GM10248 (cell line): ENCODE measurements around the gene PRRG1.
"Not testable (repeated sequence)": the region's sequence is repeated elsewhere in the genome, so short reads cannot be mapped to it uniquely, and the experiment has no call there.

Experiments used
- CTCF ChIA-PET: fragments of 300-600 bp; sonication (Branson Sonifier 250); formaldehyde crosslinking; extraction: SDS; loops from one replicate; lab custom pipeline; 2021; ENCODE audit warnings: antibody characterized with exemption; lab: Yijun Ruan, JAX
- POLR2A ChIA-PET: fragments of 350-650 bp; sonication (Branson Sonifier 250); formaldehyde crosslinking; extraction: SDS; loops from one replicate; lab custom pipeline; 2020; ENCODE audit warnings: antibody characterized with exemption; lab: Yijun Ruan, JAX
- DNase-seq: peaks from one replicate; pipeline ENCODE4 v3.0.0; 2012; ENCODE audit errors: extremely low spot score
- TF ChIP-seq, protein P1 (sequence below): IDR thresholded peaks from 2 replicates; pipeline ENCODE4 v1.5.1; 2012; ENCODE audit warnings: mild to moderate bottlenecking, low read depth; ENCODE audit errors: extremely low read depth, missing control alignments, control extremely low read depth

PRRG1 gene

DNA sequence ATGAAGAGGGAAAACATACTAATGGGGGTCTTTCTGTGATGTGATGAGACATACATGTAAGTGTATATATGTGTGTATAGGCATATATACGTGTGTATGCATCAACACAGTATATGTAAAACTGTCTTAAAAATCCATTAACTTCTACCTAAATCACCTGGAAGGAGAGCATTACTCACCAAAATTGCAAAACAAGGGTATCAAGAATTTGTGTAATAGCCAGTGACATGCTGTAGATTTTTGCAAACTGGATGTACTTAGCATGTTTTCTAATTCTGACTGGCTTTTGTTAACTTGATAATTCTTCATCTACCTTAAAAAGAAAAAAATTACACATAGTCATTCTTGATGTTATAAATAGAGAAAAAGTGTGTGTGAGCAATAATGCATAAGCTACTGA lies 104.7 kb downstream of the PRRG1 start:
- TF ChIP-seq, protein P1, sequence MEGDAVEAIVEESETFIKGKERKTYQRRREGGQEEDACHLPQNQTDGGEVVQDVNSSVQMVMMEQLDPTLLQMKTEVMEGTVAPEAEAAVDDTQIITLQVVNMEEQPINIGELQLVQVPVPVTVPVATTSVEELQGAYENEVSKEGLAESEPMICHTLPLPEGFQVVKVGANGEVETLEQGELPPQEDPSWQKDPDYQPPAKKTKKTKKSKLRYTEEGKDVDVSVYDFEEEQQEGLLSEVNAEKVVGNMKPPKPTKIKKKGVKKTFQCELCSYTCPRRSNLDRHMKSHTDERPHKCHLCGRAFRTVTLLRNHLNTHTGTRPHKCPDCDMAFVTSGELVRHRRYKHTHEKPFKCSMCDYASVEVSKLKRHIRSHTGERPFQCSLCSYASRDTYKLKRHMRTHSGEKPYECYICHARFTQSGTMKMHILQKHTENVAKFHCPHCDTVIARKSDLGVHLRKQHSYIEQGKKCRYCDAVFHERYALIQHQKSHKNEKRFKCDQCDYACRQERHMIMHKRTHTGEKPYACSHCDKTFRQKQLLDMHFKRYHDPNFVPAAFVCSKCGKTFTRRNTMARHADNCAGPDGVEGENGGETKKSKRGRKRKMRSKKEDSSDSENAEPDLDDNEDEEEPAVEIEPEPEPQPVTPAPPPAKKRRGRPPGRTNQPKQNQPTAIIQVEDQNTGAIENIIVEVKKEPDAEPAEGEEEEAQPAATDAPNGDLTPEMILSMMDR = no peak
- no peak for DNase-seq
- CTCF ChIA-PET = no interaction called here
- POLR2A ChIA-PET = no interaction called here

DNA sequence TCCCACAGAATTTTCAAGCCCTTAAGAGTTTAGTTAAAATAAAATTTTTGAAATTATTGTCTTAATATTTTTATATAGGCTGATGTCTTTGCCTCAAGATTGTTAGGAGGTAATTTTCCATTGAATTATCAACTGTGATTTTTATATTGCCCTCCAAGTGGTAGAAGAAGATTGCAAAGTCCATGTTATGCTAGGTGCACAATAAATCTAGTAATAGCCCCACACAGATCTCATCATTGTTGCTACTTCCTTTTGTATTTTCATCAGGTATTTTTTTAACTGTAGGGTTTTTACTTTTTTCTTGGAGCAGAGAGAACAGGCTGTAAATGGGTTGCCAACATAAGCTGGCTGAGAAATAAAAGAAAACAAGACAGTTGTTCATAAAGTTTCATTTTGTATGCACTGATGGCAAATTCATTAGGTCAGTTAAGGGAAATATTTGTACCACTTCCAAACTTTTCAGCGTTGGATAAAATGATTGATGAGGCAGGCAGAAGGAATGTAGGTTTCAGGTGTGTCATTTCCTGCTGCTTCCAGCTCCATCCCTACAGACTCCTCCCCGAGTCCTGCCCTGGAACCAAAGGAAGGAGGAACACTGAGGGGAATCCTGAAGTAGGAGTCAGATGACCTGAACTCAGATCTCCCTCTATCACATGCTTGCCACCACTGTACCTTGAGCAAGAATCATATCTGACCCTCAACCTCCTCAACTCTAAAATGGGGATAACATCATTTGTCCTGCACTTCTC lies 105.5 kb downstream of the PRRG1 start:
- DNase-seq = no peak
- ChIA-PET CTCF (no interaction called here), POLR2A (no interaction called here)
- TF ChIP-seq, protein P1 = no peak

DNA sequence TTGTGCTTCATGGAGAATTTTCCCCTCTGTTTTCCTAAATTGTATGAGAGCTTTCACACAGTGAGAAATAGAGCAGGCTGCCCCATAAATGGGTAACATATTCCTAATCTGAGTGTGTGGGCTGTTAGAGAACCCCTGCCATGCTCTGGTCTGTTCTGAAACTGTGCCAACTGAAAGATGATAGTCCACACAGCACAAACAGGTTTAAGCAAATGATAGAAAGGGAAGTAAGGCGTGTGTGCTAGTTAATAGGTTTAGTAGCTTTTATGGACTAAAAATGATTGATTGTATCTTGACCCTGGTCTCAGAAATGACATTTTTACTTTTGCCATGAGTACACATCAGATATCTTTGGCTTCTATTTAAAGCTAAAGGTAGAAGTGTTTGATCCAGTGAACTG lies 106.2 kb downstream of the PRRG1 start:
- DNase-seq = no peak
- CTCF ChIA-PET = no interaction called here
- POLR2A ChIA-PET = no interaction called here
- TF ChIP-seq, protein P1 = no peak

DNA sequence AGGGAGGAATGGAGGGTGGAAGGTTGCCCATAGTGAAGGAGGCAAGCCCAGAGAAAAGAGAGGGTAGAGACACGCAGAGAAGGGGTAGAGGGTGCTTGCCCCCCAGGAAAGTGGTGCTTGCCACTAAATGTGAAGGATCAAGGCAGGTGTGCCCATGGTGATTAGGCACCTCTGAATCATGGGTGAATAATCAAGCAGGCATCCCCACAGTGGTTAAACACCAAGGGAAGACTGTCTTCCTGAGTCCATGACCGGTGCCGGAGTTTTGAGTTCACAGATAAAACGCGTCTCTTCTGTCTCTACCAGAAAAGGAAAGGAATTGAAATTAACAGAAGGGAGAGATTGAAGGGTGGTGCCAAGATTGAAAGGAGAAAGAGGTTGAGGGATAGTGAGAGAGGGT lies 111.1 kb downstream of the PRRG1 start:
- POLR2A ChIA-PET, CTCF ChIA-PET, DNase-seq: not testable (repeated sequence)

DNA sequence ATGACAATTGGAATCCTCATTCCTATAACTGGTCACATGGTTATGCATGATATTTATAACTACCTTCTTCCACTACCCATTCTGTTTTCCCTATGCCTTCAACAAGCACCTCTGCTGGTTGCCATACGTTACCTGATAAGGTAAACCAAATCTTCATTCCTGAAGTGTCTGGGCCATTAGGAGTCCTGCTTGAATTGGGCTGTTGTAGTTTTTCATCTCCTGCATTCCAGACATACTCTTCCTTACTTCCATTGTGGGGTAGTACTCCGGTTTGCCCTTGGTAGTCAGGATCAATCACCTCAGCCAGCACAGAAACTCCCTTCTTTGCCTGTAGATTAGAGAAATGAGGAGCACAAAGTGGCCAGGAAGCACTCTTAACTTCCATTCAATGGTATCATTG lies 113.2 kb downstream of the PRRG1 start:
- TF ChIP-seq, protein P1 = no peak
- CTCF ChIA-PET = no interaction called here
- POLR2A ChIA-PET = no interaction called here

DNA sequence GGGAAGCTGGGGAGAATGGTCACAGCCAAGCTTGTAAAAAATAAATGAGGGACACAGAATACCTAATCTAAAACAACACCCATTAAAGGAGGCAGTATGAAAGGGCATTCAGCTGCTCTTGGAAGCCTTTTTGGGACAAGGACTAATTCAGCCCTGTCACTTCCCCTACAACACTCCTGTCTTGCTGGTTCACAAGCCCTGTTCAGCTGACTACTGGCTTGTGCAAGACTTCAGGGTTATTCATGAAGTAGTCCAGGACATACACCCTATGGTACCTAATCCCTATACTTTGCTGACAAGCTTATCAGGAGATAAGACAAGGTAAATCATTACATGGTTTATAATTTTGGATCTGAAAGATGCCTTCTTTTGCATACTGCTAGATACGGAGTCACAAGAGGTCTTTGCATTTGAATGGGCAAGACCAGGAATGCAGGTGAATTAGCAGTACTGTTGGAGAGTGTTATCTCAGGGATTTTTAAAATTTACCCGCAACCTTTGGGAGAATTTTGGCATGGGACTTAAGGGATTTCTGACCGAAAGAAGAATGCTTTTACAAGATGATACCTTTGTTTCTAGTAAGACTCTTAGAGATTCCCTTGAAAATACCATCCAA lies 119.1 kb downstream of the PRRG1 start:
- no peak for DNase-seq
- ChIA-PET POLR2A (no interaction called here), CTCF (no interaction called here)
- TF ChIP-seq, protein P1 = no peak

More for the DNA sequence above, 113.2 kb downstream of the PRRG1 start:
- DNase-seq = no peak

DNA sequence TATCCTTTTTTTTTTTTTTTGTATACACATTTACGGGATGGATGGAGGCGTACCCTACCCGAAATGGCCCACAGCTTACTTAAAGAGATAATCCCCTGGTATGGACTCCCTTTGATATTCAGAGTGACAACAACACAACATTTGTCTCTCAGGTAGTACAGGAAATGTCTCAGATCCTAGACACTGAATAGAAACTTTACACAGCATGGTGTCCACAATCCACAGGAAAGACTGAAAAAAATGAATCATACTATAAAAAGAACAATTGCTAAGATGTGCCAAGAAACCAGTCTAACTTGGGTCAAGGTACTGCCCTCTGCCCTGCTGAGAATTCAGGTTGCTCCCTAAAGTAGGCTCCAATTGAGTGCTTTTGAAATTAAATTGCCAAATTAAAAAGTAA lies 121.5 kb downstream of the PRRG1 start:
- TF ChIP-seq, protein P1 = no peak
- no peak for DNase-seq
- POLR2A ChIA-PET = no interaction called here
- CTCF ChIA-PET = no interaction called here
